GM12864 (cell line): Measurements from ENCODE around the gene GUCD1.

Experiments used
- DNase-seq: peaks from one replicate; pipeline ENCODE4 v3.0.0-alpha.2; 2011; ENCODE audit warnings: low read depth
- H3K4me3 ChIP-seq: 2 replicates; pipeline ENCODE4 v1.5.1; 2011; ENCODE audit warnings: mild to moderate bottlenecking, low read depth, low read length, control low read depth
- TF ChIP-seq, protein P1 (sequence below): IDR thresholded peaks from 2 replicates; pipeline ENCODE4 v1.5.1; 2011; ENCODE audit warnings: low read depth, mild to moderate bottlenecking, moderate library complexity, low read length, control low read depth, inconsistent platforms; ENCODE audit errors: missing control alignments

Gene GUCD1

DNA sequence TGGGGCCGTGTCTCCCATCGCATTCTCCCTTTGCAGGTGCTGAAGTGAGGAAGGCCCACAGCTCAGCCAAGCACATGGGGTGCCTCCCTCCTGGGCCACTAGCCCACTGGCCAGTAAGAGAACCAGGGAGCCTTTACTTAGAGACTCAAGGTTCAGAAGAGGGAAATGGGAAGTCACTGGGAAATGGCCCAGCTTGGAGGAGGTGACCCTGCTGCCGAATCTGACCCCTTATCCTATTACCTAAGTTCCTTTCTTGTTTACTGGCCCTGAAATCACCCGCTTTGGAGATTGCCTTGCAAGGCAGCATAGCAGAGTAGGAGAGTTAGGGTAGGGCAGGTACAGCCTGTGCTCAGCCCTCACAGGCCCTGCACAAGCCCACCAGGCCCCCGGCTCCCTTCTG, 35.4 kb downstream of the GUCD1 start:
- TF ChIP-seq, protein P1, sequence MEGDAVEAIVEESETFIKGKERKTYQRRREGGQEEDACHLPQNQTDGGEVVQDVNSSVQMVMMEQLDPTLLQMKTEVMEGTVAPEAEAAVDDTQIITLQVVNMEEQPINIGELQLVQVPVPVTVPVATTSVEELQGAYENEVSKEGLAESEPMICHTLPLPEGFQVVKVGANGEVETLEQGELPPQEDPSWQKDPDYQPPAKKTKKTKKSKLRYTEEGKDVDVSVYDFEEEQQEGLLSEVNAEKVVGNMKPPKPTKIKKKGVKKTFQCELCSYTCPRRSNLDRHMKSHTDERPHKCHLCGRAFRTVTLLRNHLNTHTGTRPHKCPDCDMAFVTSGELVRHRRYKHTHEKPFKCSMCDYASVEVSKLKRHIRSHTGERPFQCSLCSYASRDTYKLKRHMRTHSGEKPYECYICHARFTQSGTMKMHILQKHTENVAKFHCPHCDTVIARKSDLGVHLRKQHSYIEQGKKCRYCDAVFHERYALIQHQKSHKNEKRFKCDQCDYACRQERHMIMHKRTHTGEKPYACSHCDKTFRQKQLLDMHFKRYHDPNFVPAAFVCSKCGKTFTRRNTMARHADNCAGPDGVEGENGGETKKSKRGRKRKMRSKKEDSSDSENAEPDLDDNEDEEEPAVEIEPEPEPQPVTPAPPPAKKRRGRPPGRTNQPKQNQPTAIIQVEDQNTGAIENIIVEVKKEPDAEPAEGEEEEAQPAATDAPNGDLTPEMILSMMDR = no peak
- no peak overlapping the region for H3K4me3 ChIP-seq
- DNase-seq = no peak

DNA sequence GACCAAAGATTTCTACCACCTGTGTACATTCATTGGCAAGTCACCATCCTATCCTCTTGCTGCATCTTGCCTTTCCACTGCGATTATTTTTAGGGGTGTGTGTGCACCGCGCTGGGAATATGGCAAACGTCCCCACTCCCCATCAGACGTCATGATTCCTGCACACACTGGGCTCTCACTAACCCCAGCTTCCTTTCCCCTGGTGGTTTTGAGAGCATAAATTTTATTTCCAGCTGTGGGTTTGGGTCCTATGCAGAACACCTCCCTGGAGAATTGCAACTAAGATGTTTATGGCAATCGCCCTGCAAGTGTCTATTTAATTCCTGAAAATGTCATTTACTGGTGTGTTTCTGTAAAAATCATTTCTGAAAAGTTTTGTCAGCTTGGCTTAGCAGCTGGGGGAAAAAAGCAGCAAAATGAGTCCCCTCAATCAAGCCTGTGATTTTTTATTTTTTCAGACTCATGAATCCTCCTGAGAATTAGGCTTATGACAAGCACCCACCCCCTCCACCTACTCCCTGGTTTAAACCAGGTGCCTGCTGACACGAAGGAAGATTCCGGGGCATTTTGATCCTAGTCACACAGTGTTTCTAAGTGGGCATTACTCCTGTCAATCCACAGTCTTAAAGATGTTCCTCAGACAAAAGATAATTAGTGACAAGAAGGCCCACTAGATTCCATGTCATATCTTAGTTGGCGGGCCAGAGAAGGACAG, 36.0 kb downstream of the GUCD1 start:
- TF ChIP-seq, protein P1 = no peak
- no peak for DNase-seq
- no peak overlapping the region for H3K4me3 ChIP-seq

DNA sequence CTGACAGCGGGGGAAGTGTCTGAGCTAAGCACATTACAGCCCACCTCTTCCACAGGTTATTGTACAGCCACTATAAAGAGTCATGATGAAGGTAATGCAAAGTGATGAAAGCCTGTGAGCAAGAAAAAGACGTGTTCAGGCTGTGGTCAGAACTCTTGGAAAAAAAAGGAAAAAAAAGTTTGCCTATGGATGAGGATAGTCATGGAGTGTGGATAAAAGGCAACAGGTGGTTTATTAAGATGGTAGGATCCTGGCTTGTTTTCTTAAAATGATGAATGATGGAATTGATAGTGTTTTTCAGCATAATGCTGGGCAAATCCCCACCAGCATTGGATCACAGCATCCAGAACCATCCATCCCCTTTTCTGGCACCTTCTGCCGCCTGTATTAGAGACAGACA, 36.7 kb downstream of the GUCD1 start:
- no peak overlapping the region for H3K4me3 ChIP-seq
- no peak for DNase-seq
- TF ChIP-seq, protein P1 = no peak

DNA sequence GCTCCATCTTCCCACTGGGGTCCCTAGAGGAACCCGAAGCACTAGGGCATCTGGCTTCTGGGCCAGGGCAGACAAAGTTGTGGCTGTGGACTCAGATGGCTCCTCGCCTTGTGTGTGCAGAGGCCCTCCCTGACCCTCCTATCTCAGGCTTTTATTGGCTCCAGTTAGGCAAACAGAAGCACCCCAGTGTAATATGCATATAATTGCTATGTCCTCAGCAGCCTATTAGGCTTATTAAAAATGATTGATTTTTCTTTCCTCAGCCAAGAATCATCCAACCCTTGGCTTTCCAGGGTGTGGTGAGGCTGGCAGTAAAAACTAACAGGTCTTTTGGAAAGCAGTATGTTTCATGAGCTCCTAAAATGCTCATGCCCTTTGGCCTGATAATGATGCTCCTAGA, 37.5 kb downstream of the GUCD1 start:
- no peak overlapping the region for H3K4me3 ChIP-seq
- no peak for DNase-seq
- TF ChIP-seq, protein P1 = no peak

DNA sequence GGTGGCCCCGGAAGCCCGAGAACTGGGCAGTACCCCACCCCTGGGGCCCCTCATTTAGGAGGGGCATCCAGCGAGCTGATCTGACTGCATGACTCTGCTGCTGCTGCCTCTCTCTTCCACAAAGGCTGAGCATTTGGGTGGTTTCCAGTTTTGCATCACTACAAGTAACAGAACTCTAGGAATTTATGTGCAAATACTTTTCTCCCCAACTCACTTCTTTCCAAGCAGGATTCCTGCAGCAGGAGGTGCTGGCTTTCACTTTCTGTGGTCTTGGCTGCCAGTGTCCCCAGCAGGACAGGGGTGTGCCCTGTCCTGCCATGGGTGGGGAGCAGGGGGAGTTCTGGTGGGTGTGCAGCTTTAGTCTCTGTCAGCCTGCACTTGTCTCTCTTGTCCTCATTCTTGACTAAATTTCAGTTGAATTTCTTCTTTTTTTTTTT, 38.6 kb downstream of the GUCD1 start:
- TF ChIP-seq, protein P1 = no peak
- no peak overlapping the region for H3K4me3 ChIP-seq
- DNase-seq = no peak

DNA sequence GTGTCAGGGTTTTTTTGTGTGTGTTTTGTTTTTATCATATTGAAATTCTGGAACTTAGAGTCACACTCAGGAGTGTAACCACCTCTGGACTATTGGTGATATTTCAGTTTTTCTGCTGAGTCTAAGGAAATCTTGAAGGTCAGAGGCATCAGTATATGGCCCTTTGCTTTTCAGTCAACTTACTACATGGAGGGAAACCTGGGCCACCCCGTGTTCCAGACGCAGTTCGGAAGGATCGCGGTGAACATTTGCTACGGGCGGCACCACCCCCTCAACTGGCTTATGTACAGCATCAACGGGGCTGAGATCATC, 40.0 kb downstream of the GUCD1 start:
- DNase-seq = no peak
- no peak overlapping the region; the same call in 1 of the 2 replicates for H3K4me3 ChIP-seq
- TF ChIP-seq, protein P1 = no peak
